DND-41 (cell line): ENCODE data around the gene MRPL30.

ENCODE experiments used
- ATAC-seq: fragments of 200-7000 bp; cut with Tn5 transposase; 3 replicates; pipeline ENCODE4 v1.9.1; 2021; ENCODE audit warnings: low read depth; ENCODE audit not compliant: insufficient read depth
- DNase-seq: peaks from one replicate; pipeline ENCODE4 v3.0.0-alpha.2; 2020
- H2AFZ ChIP-seq: 2 replicates; pipeline ENCODE4 v1.6.0; 2012; ENCODE audit warnings: low read depth, low read length
- H3K27ac ChIP-seq: 2 replicates; pipeline ENCODE4 v1.5.1; 2012; ENCODE audit warnings: low read length, inconsistent platforms
- H3K27me3 ChIP-seq: fragments of 200-600 bp; sonication (generic); 2 replicates; pipeline ENCODE4 v1.6.0; 2012; ENCODE audit warnings: low read length, mild to moderate bottlenecking, inconsistent platforms; ENCODE audit not compliant: insufficient read depth, poor library complexity
- H3K36me3 ChIP-seq: 2 replicates; pipeline ENCODE4 v1.5.1; 2012; ENCODE audit warnings: low read length, inconsistent platforms; ENCODE audit not compliant: insufficient read depth
- H3K4me1 ChIP-seq: 2 replicates; pipeline ENCODE4 v1.5.1; 2012; ENCODE audit warnings: mild to moderate bottlenecking, low read length; ENCODE audit not compliant: insufficient read depth
- H3K4me2 ChIP-seq: 2 replicates; pipeline ENCODE4 v1.6.0; 2012; ENCODE audit warnings: mild to moderate bottlenecking, moderate library complexity, low read length, inconsistent platforms; ENCODE audit not compliant: insufficient read depth
- H3K4me3 ChIP-seq, 2 experiments: fragments of 200-600 bp in 1 of 2; shearing (Covaris generic) in 1 of 2; 2 replicates each; pipeline ENCODE4 v1.5.1; 2012 to 2016; ENCODE audit warnings: inconsistent platforms in 2 of 2, low read length in 2 of 2, mild to moderate bottlenecking in 2 of 2, low read depth in 1 of 2, moderate library complexity in 1 of 2
- H3K79me2 ChIP-seq: 2 replicates; pipeline ENCODE4 v1.6.0; 2012; ENCODE audit warnings: low read length, inconsistent platforms; ENCODE audit not compliant: insufficient read depth
- H3K9ac ChIP-seq: 2 replicates; pipeline ENCODE4 v1.6.0; 2012; ENCODE audit warnings: low read depth, mild to moderate bottlenecking, inconsistent platforms, low read length, moderate library complexity
- H3K9me3 ChIP-seq: 2 replicates; pipeline ENCODE4 v1.5.1; 2012; ENCODE audit warnings: low read length, moderate library complexity, mild to moderate bottlenecking, inconsistent platforms; ENCODE audit not compliant: insufficient read depth, severe bottlenecking
- H4K20me1 ChIP-seq: 2 replicates; pipeline ENCODE4 v1.6.0; 2012; ENCODE audit warnings: low read length; ENCODE audit not compliant: insufficient read depth
- CTCF ChIP-seq: IDR thresholded peaks from 2 replicates; pipeline ENCODE4 v1.5.1; 2012; ENCODE audit warnings: borderline replicate concordance, low read length, moderate library complexity, mild to moderate bottlenecking; ENCODE audit not compliant: poor library complexity, severe bottlenecking; ENCODE audit errors: extremely low read depth
- EZH2 ChIP-seq: IDR thresholded peaks from 3 replicates; pipeline ENCODE4 v1.6.1; 2012; ENCODE audit warnings: borderline replicate concordance, low read depth, mild to moderate bottlenecking, moderate library complexity, low read length, inconsistent platforms; ENCODE audit not compliant: severe bottlenecking

Gene MRPL30

DNA sequence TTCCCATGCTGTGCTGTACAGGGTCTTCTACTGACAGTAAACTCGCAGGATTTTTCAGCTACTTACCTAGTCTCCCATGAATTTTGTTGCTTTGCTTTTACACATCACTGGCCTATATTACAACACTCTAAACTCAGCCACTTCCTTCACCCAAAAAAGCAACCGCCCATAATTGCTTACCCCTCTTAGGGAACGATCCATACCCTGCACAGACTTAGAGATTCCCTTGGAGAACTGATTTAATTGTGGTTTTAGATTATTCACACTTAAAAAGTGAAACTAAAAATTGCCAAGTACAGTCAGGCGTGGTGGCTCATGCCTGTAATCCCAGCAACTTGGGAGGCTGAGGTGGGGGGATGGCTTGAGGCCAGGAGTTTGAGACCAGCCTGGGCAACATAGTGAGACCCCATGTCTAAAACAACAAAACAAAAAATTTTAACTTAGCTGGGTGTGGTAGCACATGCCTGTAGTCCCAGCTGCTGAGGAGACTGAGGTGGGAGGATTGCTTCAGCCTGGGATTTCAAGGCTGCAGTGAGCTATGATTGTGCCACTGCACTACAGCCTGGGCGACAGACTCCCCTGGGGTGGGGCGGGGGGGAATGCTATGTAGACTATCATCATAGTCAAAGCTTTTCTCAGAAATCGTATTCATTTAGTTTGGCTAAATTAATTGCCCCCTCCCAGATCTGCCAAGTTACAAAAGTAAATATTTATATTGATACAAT lies 19.3 kb downstream of the MRPL30 start:
- H2AFZ ChIP-seq, result no peak overlapping the region
- ATAC-seq, result 0 out of 3 replicates have a peak, but pooled peaks have one; percentile 9
- H3K4me1 ChIP-seq, result no peaks in the 10 kb centered on the region
- no peak overlapping the region for H3K4me2 ChIP-seq
- H3K27me3 ChIP-seq, result no peaks in the 10 kb centered on the region
- H3K36me3 ChIP-seq, result peaks cover 29% of the 10 kb centered on the region
- TF ChIP-seq CTCF (no peak), EZH2 (no peak)
- H3K4me3 ChIP-seq, result no peak overlapping the region
- no peak for DNase-seq
- no peaks in the 10 kb centered on the region for H4K20me1 ChIP-seq
- H3K9ac ChIP-seq, result no peak overlapping the region
- H3K9me3 ChIP-seq, result no peaks in the 10 kb centered on the region
- no peaks in the 10 kb centered on the region for H3K79me2 ChIP-seq
- no peak overlapping the region for H3K27ac ChIP-seq

GRCh38 chr2:99201959-99202678 lies 21.1 kb downstream of the MRPL30 start:
- ATAC-seq (no peak), DNase-seq (no peak)
- H3K27me3 ChIP-seq, result no peaks in the 10 kb centered on the region
- H3K9me3 ChIP-seq, result no peaks in the 10 kb centered on the region
- TF ChIP-seq CTCF, result no peak
- TF ChIP-seq EZH2, result no peak
- H3K4me2 ChIP-seq, result no peak overlapping the region
- H3K4me3 ChIP-seq, result no peak overlapping the region
- H3K27ac ChIP-seq, result no peak overlapping the region
- H2AFZ ChIP-seq, result no peak overlapping the region
- H3K4me1 ChIP-seq, result no peaks in the 10 kb centered on the region
- H3K36me3 ChIP-seq, result peaks cover 11% of the 10 kb centered on the region; the same call in 1 of the 2 replicates
- H3K9ac ChIP-seq, result no peak overlapping the region
- H3K79me2 ChIP-seq, result no peaks in the 10 kb centered on the region
- H4K20me1 ChIP-seq, result no peaks in the 10 kb centered on the region

DNA sequence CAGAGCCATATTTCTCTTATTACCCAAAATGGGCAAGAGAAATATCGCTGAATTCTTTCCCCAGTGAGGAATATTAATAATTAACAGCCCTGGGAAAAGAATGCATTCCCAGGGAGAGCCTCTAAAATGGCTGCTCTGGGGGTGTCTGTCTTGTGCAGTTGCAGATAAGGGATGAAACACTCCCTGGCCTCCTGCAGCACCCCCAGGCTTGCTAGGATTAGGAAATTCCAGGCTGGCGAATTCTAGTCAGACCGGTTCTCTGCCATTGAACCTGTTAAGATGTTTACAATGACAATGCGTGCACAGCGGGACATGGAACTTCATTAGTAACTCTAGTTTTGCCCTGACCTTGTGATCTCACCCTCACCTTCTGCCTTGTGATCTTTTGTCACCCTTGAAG lies 24.5 kb downstream of the MRPL30 start:
- H3K4me1 ChIP-seq, result no peaks in the 10 kb centered on the region
- no peaks in the 10 kb centered on the region for H3K27me3 ChIP-seq
- ATAC-seq (no peak), DNase-seq (no peak)
- H3K9ac ChIP-seq, result no peak overlapping the region
- no peaks in the 10 kb centered on the region for H3K79me2 ChIP-seq
- TF ChIP-seq CTCF, result no peak
- TF ChIP-seq EZH2, result no peak
- no peak overlapping the region for H3K4me3 ChIP-seq
- H3K36me3 ChIP-seq, result no peaks in the 10 kb centered on the region
- no peak overlapping the region for H3K27ac ChIP-seq
- H4K20me1 ChIP-seq, result no peaks in the 10 kb centered on the region
- no peak overlapping the region for H2AFZ ChIP-seq
- H3K4me2 ChIP-seq, result no peak overlapping the region
- H3K9me3 ChIP-seq, result no peaks in the 10 kb centered on the region
